GM18951 (cell line): Measurements from ENCODE around the gene CHIT1.
"Not testable (repeated sequence)": the region's sequence is repeated elsewhere in the genome, so short reads cannot be mapped to it uniquely, and the experiment has no call there.

Source experiments
- POLR2A ChIP-seq: IDR thresholded peaks from 4 replicates; pipeline ENCODE4 v1.6.1; 2011; ENCODE audit warnings: mild to moderate bottlenecking; ENCODE audit not compliant: insufficient read length, insufficient read depth; ENCODE audit errors: extremely low read depth
- in situ Hi-C: fragments of 300-500 bp; cut with MboI; formaldehyde crosslinking; loops from one replicate; pipeline ENCODE4 v1.12.0; 2022; ENCODE audit warnings: low sequenced_read_pairs, mixed read lengths, inconsistent platforms; ENCODE audit not compliant: unreplicated experiment

CHIT1 gene

DNA sequence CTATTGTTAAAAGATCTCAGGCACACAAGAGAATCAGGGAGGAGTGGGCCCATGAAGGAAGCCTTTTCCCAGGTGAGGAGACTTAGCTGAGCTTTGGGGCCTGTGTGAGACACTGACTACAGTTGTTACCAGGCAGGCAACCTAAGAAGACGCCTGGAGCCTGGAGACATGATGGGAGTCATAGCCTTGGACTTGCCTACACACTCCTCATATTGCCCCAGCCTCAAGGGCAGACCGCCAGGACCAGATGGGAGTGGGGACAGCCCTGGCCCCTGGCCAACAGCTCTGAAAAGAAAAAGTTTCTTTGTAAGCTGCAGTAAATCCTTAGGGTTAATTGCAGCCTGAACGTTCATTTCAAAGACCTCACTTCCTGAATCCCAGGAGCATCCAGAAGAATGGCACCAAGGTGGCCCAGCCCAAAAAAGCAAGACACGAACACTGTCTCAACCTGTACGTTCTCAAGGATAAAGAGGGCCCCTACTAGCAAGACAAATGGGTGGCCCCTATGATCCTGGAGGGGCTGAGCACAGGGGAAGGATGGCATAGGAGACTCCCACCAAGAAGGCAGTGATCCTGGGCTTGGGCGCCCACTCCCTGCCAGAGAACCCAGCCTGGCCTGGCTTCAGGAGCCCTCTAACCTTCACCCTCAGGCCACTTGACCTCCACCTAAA lies 42.6 kb upstream of the CHIT1 start:
- in situ Hi-C loops = loop anchor here (5.0 kb wide), 3 partner anchors 35 to 215 kb away; partner anchors contain the start of gene BTG2
- TF ChIP-seq POLR2A = no peak

DNA sequence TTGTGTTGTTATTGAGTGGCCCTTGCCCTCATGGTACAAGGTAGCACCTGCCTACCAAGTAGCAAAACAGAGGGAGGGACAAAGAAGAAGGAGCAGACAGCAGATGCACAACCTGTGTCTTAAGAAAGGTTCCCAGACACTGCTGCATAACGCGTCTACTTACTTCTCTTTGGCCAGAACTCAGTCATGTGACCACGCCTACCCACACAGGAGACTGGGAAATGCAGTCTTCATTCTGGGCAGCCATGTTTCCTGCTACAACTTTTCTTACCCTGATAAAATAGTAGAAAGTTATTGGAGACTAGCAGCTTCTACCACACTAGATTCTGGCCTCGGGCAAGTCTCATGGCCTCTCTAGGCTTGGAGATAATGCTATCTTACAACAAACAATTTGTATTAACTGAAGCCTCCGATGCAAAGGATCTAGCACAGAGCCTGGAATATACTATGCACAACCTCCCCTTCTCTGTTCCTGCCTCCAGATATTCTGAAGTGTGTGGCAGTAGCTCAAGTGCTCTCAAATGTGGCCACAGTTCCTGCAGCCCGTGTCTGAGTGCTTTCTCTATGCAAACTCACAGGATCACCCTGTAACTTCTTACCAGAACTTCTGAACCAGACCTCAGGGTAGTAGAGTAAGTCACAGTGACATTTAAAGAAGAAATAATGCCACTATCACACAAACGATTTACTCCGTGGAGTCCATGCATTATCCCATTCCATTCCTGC lies 41.7 kb upstream of the CHIT1 start:
- in situ Hi-C loops = loop anchor here (5.0 kb wide), 3 partner anchors 36 to 216 kb away; partner anchors contain the start of gene BTG2
- no peak for TF ChIP-seq POLR2A

DNA sequence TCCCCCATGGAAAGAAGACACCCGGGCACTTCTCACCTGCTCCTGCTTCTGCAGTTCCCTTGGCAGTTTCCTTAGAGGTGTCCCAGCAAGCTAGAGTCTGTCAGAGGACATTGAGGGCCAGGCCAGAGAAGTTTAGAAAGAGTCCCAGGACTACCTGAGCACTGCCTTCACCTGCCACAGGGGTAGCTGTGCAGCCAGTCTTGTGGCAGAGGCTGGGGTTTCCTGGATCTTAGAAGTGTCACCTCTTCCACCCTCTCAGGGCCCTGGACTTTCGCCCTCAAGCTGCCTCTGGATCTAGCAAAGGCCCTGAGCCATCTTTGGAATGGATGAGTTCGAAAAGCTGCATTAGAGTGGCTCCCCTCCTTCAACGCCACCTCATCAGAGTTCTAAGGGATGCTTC lies 41.0 kb upstream of the CHIT1 start:
- no peak for TF ChIP-seq POLR2A
- in situ Hi-C loops = loop anchor here (5.0 kb wide), 3 partner anchors 37 to 217 kb away; partner anchors contain the start of gene BTG2

DNA sequence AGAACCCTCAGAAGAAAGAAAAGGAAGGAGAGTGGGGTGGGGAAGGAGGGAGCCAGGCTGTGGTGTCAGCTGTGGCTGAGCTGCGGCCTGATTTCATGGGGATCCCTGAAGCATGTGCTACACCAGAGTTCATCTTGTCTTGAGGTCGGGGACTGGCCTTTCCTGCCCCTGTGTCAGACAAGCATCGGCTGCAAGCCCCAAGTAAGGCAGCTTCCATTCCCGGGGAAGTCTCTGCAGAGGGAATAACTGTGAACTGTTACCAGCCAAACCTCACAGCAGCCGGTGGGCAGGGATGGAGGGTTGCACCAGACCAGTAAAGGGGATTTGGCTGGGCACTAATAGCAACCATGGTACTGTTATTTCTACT lies 40.2 kb upstream of the CHIT1 start:
- TF ChIP-seq POLR2A = no peak
- in situ Hi-C loops = loop anchor here (5.0 kb wide), 3 partner anchors 38 to 218 kb away; partner anchors contain the start of gene BTG2

DNA sequence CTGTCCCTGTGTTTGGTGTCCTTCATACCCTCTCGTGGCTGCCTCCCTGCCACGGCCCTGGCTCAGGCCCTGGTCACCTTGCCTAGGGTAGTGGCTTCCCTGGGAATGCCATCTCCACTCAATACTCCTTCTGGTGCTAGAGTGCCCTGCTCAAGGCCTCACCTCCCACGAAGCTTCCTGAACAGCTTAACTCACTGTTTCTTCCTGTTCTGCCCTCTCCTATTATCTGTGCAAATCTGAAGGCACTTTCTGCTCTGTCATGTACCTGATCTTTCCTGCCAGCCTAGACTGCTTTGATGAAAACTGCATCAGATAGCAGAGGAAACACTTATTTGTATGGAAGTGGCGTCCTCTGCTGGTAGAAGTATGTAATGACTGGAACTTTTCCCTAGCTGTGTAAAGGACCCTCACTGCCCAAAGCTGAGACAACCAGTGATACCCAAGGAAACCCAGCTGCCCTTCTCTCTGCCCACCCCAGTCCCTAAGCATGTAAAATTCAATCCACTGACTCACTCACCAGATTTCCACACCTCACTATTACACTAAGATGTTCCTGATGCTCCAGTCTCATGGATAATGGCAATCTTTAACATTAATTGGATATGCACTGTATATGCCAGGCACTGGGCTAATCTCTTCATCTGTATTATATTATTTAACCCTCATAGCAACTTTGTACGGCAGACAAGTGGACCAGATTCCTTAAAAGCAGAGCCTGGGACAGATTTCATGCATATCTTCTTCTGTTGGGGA lies 39.6 kb upstream of the CHIT1 start:
- TF ChIP-seq POLR2A = no peak
- in situ Hi-C loops = no loop called here

DNA sequence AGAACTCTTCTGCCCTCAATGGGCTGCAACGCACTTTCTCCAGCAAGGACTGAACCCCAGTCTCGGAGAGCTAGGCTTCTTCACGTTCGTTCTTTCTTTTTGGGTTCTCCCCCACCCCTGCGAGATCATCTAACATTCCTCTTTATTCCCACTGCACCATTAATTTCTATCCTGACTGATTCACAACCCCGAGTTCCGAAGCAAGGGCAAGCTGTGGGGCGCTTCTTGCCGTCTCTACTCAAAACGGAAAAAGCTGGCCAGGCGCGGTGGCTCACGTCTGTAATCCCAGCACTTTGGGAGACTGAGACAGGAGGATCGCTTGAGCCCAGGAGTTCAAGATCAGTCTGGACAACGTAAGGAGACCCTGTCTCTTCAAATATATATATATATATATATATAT lies 38.4 kb upstream of the CHIT1 start:
- no peak for TF ChIP-seq POLR2A
- in situ Hi-C loops = no loop called here

DNA sequence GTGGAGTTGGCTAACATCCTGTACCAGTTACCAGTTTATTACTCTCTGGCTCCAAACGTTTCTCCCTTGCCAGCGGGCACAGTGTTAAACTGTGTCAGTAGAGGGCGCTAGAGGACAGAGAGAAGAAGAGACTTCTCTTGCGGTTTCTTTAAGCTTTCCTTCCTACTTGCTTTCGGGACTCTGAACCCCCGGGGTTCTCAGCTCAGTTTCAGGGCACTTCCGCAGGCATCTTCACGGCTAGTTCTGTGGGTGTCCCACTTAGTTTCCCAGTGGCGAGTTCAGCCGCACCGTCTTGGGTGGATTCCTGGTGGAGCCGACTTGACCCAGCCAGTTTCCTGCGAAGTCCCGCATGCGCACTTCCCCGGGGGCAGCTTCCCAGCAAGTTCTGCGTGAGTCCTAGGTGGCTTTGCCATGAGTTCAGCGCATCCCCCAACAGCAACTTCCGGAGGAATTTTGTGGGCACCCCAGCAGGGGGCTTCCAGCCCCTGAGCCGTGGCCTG lies 37.9 kb upstream of the CHIT1 start:
- in situ Hi-C loops = no loop called here

DNA sequence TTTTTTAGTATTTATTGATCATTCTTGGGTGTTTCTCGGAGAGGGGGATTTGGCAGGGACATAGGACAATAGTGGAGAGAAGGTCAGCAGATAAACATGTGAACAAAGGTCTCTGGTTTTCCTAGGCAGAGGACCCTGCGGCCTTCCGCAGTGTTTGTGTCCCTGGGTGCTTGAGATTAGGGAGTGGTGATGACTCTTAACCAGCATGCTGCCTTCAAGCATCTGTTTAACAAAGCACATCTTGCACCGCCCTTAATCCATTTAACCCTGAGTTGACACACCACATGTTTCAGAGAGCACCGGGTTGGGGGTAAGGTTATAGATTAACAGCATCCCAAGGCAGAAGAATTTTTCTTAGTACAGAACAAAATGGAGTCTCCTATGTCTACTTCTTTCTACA lies 36.7 kb upstream of the CHIT1 start:
- in situ Hi-C loops = not testable (repeated sequence)

More for the DNA sequence above, 37.9 kb upstream of the CHIT1 start:
- TF ChIP-seq POLR2A = peak; percentile 31

DNA sequence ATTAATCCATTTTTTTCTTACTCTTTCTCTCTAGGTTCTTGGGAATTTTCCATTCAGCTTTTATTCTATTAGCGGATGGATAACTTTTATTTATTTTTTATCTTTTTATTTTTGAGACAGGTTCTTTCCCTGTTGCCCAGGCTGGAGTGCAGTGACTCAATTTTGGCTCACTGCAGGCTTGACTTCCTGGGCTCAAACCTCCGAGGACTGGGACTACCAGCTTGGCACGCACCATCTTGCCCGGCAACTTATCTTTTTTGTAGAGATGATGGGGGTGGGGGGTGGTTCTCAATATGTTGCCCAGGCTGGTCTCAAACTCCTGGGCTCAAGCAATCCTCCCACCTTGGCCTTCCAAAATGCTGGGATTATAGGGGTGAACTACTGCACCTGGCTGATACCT lies 36.1 kb upstream of the CHIT1 start:
- in situ Hi-C loops = no loop called here

DNA sequence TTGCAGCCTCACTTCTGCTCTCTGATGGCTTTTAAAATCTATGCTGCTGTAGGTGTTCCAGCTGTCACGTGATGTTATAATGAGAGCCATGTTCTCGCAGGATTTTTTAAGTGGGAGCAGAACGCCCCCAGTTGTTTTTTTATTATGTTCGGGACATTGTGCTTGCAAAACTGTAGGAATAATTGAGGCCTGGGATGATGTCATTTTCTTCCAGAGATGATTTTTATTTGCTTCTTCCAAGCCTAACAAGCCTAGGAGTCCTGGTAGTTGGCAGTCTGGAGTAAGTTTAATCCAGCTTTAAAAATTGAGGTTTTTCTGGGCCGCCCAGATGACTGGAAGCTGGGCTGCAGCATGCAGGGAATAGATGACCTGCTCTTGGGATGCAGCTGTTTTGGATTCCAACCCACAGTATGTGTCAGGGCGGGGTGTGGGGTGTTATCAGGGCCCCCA lies 34.6 kb upstream of the CHIT1 start:
- in situ Hi-C loops = no loop called here
- no peak for TF ChIP-seq POLR2A

More for the DNA sequence above, 36.1 kb upstream of the CHIT1 start:
- TF ChIP-seq POLR2A = no peak

DNA sequence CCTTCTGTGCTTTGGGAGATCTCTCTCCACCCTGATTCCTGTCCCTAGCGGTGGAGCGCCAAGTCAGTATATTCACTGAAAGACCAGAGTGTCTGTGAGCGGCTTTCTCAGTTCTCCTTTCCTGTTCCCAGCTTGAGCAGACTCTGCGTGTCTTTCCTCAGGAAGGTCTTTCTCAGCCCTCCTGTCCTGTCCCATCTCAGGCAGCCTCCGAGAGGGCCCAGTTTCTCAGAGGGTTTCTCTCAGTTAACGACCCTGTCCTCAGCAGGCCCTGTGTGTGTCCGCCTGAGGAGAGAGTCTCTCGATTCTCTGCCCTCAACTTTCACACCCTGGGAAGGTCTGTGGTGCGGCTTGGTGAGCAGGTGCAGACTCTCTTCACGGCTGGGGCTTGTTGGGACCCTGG lies 34.0 kb upstream of the CHIT1 start:
- in situ Hi-C loops = no loop called here
- no peak for TF ChIP-seq POLR2A

DNA sequence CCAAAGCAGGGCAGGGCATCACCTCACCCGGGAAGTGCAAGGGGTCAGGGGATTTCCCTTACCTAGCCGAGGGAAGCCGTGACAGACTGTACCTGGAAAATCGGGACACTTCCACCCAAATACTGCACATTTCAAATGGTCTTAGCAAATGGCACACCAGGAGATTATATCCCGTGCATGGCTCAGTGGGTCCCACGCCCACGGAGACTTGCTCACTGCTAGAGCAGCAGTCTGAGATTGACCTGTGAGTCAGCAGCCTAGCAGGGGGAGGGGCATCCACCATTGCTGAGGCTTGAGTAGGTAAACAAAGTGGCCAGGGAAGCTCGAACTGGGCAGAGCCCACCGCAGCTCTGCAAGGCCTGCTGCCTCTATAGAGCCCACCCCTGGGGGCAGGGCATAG lies 27.2 kb upstream of the CHIT1 start:
- in situ Hi-C loops = not testable (repeated sequence)

DNA sequence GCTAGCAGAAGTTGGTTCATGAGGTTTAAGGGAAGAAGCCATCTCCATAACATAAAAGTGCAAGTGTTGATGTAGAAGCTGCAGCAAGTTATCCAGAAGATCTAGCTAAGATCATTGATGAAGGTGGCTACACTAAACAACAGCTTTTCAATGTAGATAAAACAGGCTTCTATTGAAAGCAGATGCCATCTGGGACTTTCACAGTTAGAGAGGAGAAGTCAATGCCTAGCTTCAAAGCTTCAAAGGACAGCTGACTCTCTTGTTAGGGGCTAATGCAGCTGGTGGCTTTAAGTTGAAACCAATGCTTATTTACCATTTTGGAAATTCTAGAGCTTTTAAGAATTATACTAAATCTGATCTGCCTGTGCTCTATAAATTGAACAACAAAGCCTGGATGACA lies 25.3 kb upstream of the CHIT1 start:
- in situ Hi-C loops = not testable (repeated sequence)

DNA sequence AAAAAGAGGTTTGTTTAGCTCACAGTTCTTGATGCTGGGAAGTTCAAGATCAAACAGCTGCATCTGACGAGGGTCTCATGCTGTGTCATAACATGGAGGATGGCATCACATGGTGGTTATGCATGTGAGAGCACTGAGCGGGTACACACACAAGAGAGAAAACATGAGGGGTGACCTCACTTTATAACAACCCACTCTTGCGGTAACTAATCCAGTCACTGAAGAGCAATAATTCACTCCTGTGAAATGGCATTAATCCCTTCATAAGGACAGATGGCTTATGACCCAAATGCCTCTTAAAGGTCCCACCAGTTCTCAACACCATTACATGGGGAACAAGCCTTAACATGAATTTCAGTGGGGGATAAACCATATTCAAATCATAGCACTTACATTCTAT lies 23.2 kb upstream of the CHIT1 start:
- in situ Hi-C loops = no loop called here
- TF ChIP-seq POLR2A = no peak

DNA sequence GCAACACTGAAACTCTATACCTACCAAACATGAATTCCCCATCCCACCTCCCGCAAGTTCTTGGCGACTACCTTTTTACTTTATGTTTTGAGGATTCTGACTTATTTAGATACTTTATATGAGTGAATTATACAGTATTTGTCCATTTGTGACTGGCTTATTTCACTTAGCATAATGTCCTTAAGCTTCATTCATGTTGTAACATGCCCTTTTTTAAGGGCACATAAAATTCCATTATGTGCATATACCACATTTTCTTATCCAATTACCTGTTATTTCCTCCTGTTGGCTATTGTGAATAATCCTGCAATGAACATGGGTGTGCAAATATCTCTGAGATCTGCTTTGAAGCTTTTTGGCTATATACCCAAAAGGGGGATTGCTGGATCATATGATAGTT lies 22.0 kb upstream of the CHIT1 start:
- TF ChIP-seq POLR2A = no peak
- in situ Hi-C loops = no loop called here
